Stimulated activated CD4-positive, alpha-beta T cell treated with anti-CD3 and anti-CD28 coated beads, Interleukin-2, amount 100 ng/mL, for 4 hours (primary cell): ENCODE measurements around the gene CSTF2T.
A peak's percentile ranks its signal among the peaks of the same experiment; 100 is the strongest.

ENCODE experiments used
- DNase-seq: peaks from one replicate; pipeline ENCODE4 v3.0.0-alpha.2; 2020; ENCODE audit warnings: low read depth

Gene CSTF2T

DNA sequence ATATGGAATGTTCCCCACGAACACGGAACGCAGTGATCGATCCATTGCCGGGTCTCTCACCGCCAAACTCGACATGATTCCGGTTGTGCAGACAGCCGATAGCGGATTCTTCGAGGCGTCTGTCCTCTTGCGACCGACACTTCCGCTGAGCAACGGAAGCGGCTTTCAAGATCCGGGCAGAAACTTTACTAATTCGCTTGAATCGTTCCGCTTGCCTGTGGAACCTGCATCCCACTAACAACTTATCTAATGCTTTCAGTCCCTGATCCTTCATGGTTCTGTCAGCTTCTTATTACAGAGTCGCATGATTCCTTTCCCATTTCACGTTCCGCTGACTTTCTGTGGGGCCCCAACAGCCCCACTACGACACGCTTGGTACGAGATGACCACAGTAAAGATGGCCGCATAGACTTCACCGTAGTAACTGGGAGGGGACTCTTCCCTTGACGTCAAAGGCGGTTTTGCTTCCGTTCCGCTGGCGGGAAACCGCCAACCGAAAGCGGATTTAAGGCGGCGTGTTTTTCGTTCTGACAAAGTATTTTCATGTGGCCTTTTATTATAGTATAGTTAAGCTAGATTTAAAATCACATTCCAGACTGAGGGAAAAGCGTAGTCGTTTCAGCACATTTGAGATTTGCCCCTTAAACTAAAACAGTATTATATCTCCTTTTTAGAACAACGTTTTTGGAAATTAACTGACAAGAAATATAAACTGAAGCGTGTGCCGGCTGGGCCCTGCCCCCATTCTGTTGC is at the start of gene CSTF2T:
TSS of gene CSTF2T (minus strand) at position 121 of the 753 bp plus-strand sequence. CDS start at position 75, 46 bp downstream.
- peak; percentile 85 for DNase-seq

DNA sequence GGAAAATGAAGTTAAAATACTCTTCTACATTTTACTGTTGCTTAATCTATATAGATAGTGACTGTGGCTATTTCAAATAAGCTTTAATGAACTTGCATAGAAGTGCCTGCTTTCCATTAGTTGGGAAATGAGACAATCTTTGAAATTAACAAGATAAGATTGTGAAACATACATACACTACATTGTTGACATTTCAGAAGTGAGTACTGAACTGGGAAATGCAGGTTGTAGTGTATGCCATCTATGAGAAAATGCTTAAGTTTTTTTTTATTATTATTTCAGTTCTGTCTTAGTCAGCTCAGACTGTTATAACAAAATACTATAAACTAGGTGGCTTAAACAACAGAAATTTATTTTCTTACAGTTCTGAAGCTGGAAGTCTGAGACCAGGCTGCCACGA is 49.6 kb upstream of the CSTF2T start:
- no peak for DNase-seq

GRCh38 chr10:51747216-51747615 is 47.8 kb upstream of the CSTF2T start:
- no peak for DNase-seq

DNA sequence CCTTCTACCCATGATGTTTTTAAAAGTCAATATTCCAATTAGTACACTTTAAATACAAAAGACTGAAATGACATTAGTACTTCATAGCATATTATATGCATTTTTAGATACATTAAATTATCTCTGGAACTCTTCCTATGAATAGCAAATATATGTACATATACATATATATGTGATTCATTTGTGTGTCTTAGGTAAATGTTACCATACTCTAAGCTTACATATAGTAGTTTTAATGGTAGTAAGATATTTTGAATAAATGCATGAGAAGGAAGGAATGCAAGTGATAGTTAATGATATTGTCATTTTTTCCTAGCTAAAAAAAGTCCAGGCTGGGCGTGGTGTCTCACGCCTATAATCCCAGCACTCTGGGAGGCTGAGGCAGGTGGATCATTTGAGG is 46.0 kb upstream of the CSTF2T start:
- no peak for DNase-seq

DNA sequence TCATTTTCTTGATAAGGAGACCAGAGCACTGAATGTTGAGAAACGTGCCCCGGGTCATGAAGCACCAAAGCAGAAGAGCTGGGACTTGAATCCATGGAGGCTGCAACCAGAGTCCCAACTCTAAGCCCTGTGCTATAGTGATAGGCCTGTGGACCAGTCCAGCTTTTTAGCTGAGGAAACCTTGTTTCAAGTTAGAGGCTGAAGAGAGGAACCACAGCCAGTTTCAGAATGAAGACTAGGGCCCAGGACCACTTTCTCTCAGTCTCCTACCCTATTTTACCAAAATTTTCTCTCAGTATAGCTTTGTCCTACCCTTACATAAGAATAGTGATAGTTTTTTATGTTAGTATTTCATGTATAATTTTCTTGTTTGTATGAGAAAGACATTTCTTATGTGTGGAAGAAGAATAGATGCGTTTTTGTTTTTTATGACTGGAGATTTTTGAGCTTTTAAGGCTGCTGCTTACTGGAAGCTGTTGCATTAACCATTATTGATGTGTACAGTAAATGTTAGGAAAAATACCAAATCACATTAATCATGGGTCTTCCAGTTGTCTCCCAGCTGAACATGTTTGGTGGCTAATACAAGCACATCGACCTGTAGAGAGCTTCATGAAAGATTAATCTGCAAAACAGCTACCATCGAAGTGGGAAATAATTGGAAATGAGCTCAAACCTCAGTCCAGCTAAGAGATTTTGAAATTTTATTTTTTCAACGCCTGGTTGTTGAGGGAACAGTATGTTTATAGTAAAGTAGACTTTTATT is 45.0 kb upstream of the CSTF2T start:
- no peak for DNase-seq

DNA sequence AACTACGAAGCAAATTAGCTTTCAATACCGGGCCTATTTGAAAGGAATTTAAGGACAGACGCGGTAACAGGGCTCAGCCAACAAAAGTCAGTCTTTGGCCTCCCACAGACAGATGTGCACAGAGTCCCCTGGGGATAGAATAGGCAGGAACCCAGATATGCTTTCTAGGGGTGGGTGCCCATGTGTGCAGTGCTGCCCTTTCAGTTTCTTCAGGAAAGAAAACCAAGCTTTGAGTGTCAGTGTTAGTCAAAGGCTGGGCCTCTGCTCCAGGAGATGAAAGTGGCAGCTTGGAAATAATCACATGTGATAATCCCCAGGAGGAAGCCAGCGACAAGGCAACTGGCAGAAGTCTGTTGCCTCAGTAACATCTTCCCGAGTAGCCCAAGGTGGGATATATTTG is 43.8 kb upstream of the CSTF2T start:
- DNase-seq: no peak

- no peak for DNase-seq
These were observed 33.7 kb upstream of the CSTF2T start for GRCh38 chr10:51733057-51733456.

GRCh38 chr10:51729822-51730555 is 30.6 kb upstream of the CSTF2T start:
- DNase-seq: no peak

GRCh38 chr10:51724038-51724437 is 24.6 kb upstream of the CSTF2T start:
- no peak for DNase-seq

GRCh38 chr10:51718804-51719291 is 19.5 kb upstream of the CSTF2T start:
- DNase-seq: no peak

GRCh38 chr10:51716981-51717380 is 17.6 kb upstream of the CSTF2T start:
- DNase-seq: no peak

- no peak for DNase-seq
These were observed 12.1 kb upstream of the CSTF2T start for GRCh38 chr10:51711519-51711891.

DNA sequence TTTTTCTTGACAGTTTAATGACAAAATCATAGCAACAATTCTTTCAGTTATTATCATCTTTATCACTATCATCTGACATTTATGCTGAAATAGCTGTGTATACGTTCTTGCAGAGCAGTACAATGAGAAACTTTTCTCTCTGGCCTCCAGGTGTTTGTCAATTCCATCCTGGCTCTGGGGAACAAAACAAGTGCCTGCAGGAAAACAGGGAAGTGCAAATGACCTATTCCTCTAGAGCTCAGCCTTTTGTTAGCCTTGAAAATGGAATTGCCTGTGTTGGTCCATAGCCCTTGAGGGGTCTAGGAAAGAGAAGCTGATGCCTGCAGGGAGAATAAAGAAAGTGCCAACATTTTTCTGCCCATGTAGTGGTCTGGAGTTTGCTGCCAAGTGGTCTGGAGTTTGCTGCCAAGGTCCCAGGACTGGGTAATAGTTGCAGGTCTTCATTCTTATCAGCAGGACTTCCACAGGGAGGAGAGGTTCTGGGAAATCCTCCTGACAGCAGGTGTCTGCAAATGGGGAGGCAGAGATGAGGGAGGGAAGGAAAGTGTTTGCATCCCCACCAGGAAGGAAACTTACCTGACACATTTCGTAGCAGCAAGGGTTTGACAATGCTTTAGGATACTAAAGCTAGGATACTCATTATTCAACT is 10.1 kb upstream of the CSTF2T start:
- DNase-seq: no peak

GRCh38 chr10:51708609-51709008 is 9.2 kb upstream of the CSTF2T start:
- DNase-seq: no peak

DNA sequence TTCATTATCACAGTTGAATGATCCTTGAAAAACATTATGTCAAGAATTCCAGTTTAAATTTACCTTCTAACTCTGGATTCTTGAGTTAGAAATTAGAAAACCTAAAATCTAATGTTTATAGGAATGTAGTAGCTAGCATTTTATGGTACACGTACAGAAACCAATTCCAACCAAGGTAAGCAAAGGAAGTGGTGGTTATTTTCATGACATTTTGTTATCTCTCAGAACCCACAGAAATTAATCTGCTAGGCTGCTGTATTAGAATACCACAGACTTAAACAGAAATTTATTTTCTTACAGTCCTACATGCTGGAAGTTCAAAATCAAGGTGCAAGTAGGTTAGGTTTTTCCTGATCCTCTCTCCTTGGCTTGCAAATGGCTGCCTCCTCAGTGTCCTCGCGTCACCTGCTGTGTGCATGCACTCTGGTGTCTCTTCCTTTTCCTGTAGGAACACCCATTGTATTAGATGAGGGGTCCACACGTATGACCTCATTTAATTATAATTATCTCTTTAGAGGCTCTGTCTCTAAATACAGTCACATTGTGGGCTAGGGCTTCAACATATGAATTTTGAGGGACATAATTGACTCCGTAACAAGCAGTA is 8.5 kb upstream of the CSTF2T start:
- DNase-seq: no peak

DNA sequence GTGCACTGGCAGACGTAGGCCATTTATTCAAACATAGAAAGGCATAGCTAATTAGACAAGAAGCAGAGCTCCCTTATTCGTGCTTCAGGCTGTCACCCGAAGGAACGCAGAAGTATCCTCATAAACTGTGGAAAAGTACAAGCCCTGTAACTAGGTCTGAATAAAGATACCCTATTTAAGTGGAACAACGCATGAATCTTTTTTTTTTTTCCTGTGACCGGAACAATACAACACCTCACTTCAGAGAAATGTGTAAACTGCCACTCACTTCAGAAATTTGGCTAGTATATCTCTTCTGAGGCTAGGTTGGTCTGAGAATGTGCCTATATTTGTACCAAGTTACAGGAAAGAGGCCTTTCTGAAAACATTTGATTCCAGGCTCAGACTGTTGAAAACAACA is 8.0 kb upstream of the CSTF2T start:
- no peak for DNase-seq

- DNase-seq: no peak
These were observed 6.8 kb upstream of the CSTF2T start for GRCh38 chr10:51706225-51706624.

DNA sequence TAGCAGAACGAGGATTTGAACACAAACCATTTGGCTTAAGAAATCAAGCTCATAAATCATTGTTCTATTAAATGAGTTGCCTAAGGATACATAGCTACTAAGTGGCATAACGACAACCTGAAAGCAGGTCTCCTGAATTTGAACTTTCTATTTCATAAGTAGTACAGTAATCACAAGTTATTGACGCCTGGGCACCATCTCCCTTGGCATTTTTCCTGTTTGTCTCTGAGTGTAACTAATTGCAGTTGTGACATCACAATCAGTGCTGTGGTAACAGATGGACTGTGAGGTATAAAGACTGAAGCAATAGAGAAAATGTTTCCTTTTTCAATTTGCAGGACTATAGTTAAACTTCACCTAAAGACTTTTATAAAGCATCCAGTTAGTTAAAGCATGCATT is 6.4 kb upstream of the CSTF2T start:
- DNase-seq: no peak

- DNase-seq: no peak
These were observed 928 bp upstream of the CSTF2T start for GRCh38 chr10:51700228-51700817.

DNA sequence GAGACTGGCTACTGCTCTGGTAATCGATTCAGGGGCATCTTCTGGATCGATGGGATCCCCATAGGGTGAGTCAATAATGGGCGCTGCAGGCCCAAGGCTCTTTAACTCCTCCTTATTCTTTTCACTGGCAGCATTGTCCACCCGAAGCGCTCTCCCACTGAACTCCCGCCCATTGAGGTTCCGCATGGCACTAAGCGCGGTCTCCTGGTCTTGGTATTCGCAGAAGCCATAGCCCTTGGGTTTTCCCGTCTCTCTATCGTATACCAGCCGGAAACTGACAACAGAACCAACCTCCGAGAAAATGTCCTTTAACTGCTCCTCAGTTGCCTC is 285 bp downstream of the CSTF2T start:
- no peak for DNase-seq

GRCh38 chr10:51698473-51699063 is 827 bp downstream of the CSTF2T start:
- DNase-seq: no peak
